Retina (tissue), 1 donor: ENCODE data around the gene SKP2.
"Not testable (repeated sequence)": the region's sequence is repeated elsewhere in the genome, so short reads cannot be mapped to it uniquely, and the experiment has no call there.

ENCODE experiments used
- DNase-seq: peaks from one replicate; pipeline ENCODE4 v3.0.0-alpha.2; 2016

Gene SKP2

GRCh38 chr5:36158144-36158543 lies 6.2 kb downstream of the SKP2 start:
- no peak for DNase-seq

GRCh38 chr5:36160617-36161016 lies 8.7 kb downstream of the SKP2 start:
- DNase-seq: no peak

GRCh38 chr5:36161361-36161760 lies 9.4 kb downstream of the SKP2 start:
- DNase-seq: no peak

- DNase-seq: no peak
Observed at GRCh38 chr5:36162810-36163486, 11.0 kb downstream of the SKP2 start.

- no peak for DNase-seq
Observed at GRCh38 chr5:36164461-36164860, 12.6 kb downstream of the SKP2 start.

GRCh38 chr5:36168737-36169136 lies 16.8 kb downstream of the SKP2 start:
- no peak for DNase-seq

- DNase-seq: no peak
Observed at GRCh38 chr5:36170832-36171424, 19.0 kb downstream of the SKP2 start.

- DNase-seq: no peak
Observed at GRCh38 chr5:36172599-36172998, 20.7 kb downstream of the SKP2 start.

- no peak for DNase-seq
Observed at GRCh38 chr5:36173426-36173825, 21.5 kb downstream of the SKP2 start.

- no peak for DNase-seq
Observed at GRCh38 chr5:36174119-36174518, 22.2 kb downstream of the SKP2 start.

- no peak for DNase-seq
Observed at GRCh38 chr5:36175043-36175442, 23.1 kb downstream of the SKP2 start.

- DNase-seq: no peak
Observed at GRCh38 chr5:36177154-36177553, 25.2 kb downstream of the SKP2 start.

GRCh38 chr5:36177715-36178523 lies 26.0 kb downstream of the SKP2 start:
- peak; percentile 29 for DNase-seq

- no peak for DNase-seq
Observed at GRCh38 chr5:36178524-36178890, 26.6 kb downstream of the SKP2 start.

GRCh38 chr5:36179950-36180349 lies 28.0 kb downstream of the SKP2 start:
- DNase-seq: no peak

- DNase-seq: no peak
Observed at GRCh38 chr5:36180556-36181350, 28.8 kb downstream of the SKP2 start.

GRCh38 chr5:36181774-36182173 lies 29.9 kb downstream of the SKP2 start:
- DNase-seq: no peak

- DNase-seq: not testable (repeated sequence)
Observed at GRCh38 chr5:36184408-36184807, 32.5 kb downstream of the SKP2 start.

- DNase-seq: no peak
Observed at GRCh38 chr5:36193746-36194145, 41.8 kb downstream of the SKP2 start.

GRCh38 chr5:36198281-36198680 lies 46.4 kb downstream of the SKP2 start:
- DNase-seq: no peak

GRCh38 chr5:36198783-36199182 lies 46.9 kb downstream of the SKP2 start:
- DNase-seq: not testable (repeated sequence)

GRCh38 chr5:36199620-36200019 lies 47.7 kb downstream of the SKP2 start:
- DNase-seq: no peak

- no peak for DNase-seq
Observed at GRCh38 chr5:36200513-36200912, 48.6 kb downstream of the SKP2 start.
